ENCODE measurements around the gene TACC2. TPM values are rescaled to one million over a fixed set of nuclear protein-coding genes. Genes with fewer than 3 reads are reported as not detected.

Gene TACC2
- total and polyA plus RNA-seq, 2 experiments from 2014 or later, result 30.8 to 35.9 TPM

GRCh38 chr10:122103592-122103991 is 114.6 kb downstream of the TACC2 start:
- no peak overlapping the region for H3K27ac ChIP-seq (ENCODE audit: low read depth)
- ATAC-seq (no peak), DNase-seq (ENCODE audit: low spot score) (no peak)
- H2AFZ ChIP-seq, result no peak overlapping the region
- H3K27me3 Mint-ChIP-seq (ENCODE audit: insufficient read depth, low read depth, poor library complexity), result peaks cover 4% of the 10 kb centered on the region
- no peaks in the 10 kb centered on the region for H3K27me3 ChIP-seq (ENCODE audit: insufficient read depth)
- no peaks in the 10 kb centered on the region for H3K36me3 ChIP-seq (ENCODE audit: insufficient read depth)
- no peak overlapping the region for H3K4me2 ChIP-seq
- no peak overlapping the region for H3K4me3 ChIP-seq
- H3K4me3 Mint-ChIP-seq, result no peak overlapping the region
- no peaks in the 10 kb centered on the region for H3K4me1 ChIP-seq (ENCODE audit: insufficient read depth)
- H3K9me3 Mint-ChIP-seq, result no peaks in the 10 kb centered on the region
- no peaks in the 10 kb centered on the region for H3F3A ChIP-seq (replicated peaks; ENCODE audit: low read depth)
- H3K36me3 Mint-ChIP-seq (ENCODE audit: low read depth), result no peaks in the 10 kb centered on the region
- H3K4me1 Mint-ChIP-seq, result peaks cover 5% of the 10 kb centered on the region
- H3K79me2 ChIP-seq (replicated peaks; ENCODE audit: insufficient read depth), result no peaks in the 10 kb centered on the region
- H4K20me1 ChIP-seq (replicated peaks; ENCODE audit: insufficient read depth), result no peaks in the 10 kb centered on the region
- no peak overlapping the region for H3K27ac Mint-ChIP-seq
- H3K9me2 ChIP-seq (ENCODE audit: insufficient read depth), result no peaks in the 10 kb centered on the region
- TF ChIP-seq EZH2phosphoT487 (IDR thresholded peaks at IDR 0.05; ENCODE audit: unreplicated experiment) (no peak), ZNF114 (CRISPR knock-in tag; IDR thresholded peaks at IDR 0.05) (no peak), CTCF (conservative IDR thresholded peaks at IDR 0.05; ENCODE audit: low read depth in 2 of 2) (no peak), ZNF331 (CRISPR knock-in tag; IDR thresholded peaks at IDR 0.05; ENCODE audit: low read depth) (no peak), NANOG (IDR thresholded peaks at IDR 0.05; ENCODE audit: borderline replicate concordance) (no peak), EZH2 (IDR thresholded peaks at IDR 0.05; ENCODE audit: low read depth, unreplicated experiment) (no peak), JUNB (IDR thresholded peaks at IDR 0.05; ENCODE audit: unreplicated experiment) (no peak), CREB1 (CRISPR knock-in tag; IDR thresholded peaks at IDR 0.05; ENCODE audit: low read depth) (no peak), STAT1 (IDR thresholded peaks at IDR 0.05; ENCODE audit: unreplicated experiment) (no peak), POLR2AphosphoS5 (IDR thresholded peaks at IDR 0.05; ENCODE audit: low read depth) (no peak)
- TF ChIP-seq, protein P1, sequence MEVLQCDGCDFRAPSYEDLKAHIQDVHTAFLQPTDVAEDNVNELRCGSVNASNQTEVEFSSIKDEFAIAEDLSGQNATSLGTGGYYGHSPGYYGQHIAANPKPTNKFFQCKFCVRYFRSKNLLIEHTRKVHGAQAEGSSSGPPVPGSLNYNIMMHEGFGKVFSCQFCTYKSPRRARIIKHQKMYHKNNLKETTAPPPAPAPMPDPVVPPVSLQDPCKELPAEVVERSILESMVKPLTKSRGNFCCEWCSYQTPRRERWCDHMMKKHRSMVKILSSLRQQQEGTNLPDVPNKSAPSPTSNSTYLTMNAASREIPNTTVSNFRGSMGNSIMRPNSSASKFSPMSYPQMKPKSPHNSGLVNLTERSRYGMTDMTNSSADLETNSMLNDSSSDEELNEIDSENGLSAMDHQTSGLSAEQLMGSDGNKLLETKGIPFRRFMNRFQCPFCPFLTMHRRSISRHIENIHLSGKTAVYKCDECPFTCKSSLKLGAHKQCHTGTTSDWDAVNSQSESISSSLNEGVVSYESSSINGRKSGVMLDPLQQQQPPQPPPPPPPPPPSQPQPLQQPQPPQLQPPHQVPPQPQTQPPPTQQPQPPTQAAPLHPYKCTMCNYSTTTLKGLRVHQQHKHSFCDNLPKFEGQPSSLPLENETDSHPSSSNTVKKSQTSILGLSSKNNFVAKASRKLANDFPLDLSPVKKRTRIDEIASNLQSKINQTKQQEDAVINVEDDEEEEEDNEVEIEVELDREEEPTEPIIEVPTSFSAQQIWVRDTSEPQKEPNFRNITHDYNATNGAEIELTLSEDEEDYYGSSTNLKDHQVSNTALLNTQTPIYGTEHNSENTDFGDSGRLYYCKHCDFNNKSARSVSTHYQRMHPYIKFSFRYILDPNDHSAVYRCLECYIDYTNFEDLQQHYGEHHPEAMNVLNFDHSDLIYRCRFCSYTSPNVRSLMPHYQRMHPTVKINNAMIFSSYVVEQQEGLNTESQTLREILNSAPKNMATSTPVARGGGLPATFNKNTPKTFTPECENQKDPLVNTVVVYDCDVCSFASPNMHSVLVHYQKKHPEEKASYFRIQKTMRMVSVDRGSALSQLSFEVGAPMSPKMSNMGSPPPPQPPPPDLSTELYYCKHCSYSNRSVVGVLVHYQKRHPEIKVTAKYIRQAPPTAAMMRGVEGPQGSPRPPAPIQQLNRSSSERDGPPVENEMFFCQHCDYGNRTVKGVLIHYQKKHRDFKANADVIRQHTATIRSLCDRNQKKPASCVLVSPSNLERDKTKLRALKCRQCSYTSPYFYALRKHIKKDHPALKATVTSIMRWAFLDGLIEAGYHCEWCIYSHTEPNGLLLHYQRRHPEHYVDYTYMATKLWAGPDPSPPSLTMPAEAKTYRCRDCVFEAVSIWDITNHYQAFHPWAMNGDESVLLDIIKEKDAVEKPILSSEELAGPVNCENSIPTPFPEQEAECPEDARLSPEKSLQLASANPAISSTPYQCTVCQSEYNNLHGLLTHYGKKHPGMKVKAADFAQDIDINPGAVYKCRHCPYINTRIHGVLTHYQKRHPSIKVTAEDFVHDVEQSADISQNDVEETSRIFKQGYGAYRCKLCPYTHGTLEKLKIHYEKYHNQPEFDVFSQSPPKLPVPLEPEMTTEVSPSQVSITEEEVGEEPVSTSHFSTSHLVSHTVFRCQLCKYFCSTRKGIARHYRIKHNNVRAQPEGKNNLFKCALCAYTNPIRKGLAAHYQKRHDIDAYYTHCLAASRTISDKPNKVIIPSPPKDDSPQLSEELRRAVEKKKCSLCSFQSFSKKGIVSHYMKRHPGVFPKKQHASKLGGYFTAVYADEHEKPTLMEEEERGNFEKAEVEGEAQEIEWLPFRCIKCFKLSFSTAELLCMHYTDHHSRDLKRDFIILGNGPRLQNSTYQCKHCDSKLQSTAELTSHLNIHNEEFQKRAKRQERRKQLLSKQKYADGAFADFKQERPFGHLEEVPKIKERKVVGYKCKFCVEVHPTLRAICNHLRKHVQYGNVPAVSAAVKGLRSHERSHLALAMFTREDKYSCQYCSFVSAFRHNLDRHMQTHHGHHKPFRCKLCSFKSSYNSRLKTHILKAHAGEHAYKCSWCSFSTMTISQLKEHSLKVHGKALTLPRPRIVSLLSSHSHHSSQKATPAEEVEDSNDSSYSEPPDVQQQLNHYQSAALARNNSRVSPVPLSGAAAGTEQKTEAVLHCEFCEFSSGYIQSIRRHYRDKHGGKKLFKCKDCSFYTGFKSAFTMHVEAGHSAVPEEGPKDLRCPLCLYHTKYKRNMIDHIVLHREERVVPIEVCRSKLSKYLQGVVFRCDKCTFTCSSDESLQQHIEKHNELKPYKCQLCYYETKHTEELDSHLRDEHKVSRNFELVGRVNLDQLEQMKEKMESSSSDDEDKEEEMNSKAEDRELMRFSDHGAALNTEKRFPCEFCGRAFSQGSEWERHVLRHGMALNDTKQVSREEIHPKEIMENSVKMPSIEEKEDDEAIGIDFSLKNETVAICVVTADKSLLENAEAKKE (CRISPR knock-in tag; IDR thresholded peaks at IDR 0.05), result no peak
- TF ChIP-seq, protein P2, sequence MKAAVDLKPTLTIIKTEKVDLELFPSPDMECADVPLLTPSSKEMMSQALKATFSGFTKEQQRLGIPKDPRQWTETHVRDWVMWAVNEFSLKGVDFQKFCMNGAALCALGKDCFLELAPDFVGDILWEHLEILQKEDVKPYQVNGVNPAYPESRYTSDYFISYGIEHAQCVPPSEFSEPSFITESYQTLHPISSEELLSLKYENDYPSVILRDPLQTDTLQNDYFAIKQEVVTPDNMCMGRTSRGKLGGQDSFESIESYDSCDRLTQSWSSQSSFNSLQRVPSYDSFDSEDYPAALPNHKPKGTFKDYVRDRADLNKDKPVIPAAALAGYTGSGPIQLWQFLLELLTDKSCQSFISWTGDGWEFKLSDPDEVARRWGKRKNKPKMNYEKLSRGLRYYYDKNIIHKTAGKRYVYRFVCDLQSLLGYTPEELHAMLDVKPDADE (IDR thresholded peaks at IDR 0.05), result no peak
- TF ChIP-seq, protein P3, sequence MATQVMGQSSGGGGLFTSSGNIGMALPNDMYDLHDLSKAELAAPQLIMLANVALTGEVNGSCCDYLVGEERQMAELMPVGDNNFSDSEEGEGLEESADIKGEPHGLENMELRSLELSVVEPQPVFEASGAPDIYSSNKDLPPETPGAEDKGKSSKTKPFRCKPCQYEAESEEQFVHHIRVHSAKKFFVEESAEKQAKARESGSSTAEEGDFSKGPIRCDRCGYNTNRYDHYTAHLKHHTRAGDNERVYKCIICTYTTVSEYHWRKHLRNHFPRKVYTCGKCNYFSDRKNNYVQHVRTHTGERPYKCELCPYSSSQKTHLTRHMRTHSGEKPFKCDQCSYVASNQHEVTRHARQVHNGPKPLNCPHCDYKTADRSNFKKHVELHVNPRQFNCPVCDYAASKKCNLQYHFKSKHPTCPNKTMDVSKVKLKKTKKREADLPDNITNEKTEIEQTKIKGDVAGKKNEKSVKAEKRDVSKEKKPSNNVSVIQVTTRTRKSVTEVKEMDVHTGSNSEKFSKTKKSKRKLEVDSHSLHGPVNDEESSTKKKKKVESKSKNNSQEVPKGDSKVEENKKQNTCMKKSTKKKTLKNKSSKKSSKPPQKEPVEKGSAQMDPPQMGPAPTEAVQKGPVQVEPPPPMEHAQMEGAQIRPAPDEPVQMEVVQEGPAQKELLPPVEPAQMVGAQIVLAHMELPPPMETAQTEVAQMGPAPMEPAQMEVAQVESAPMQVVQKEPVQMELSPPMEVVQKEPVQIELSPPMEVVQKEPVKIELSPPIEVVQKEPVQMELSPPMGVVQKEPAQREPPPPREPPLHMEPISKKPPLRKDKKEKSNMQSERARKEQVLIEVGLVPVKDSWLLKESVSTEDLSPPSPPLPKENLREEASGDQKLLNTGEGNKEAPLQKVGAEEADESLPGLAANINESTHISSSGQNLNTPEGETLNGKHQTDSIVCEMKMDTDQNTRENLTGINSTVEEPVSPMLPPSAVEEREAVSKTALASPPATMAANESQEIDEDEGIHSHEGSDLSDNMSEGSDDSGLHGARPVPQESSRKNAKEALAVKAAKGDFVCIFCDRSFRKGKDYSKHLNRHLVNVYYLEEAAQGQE (IDR thresholded peaks at IDR 0.05; ENCODE audit: unreplicated experiment), result no peak
